Natural killer cell (primary cell): Measurements from ENCODE around the gene OR2AJ1. TPM values are rescaled to one million over a fixed set of nuclear protein-coding genes. Genes with fewer than 3 reads are reported as not detected.

Source experiments
- ATAC-seq, 3 donors: fragments of 150-1000 bp in 2 of 3; fragments of 200-7000 bp in 1 of 3; cut with Tn5 transposase; 1 replicate in 1 of 3; 2 replicates in 2 of 3; pipeline ENCODE4 v1.10.0; 2021; ENCODE audit warnings: mild to moderate bottlenecking in 2 of 3, moderate library complexity in 2 of 3
- DNase-seq, 2 donors: peaks; one replicate each; pipeline versions ENCODE4 v3.0.0 to v3.0.0-alpha.2; 2013 to 2021; ENCODE audit warnings: mixed read lengths in 1 of 2
- H3K27ac ChIP-seq: one replicate; pipeline ENCODE4 v1.5.1; 2013; ENCODE audit warnings: mild to moderate bottlenecking, low read length
- H3K27me3 ChIP-seq: one replicate; pipeline ENCODE4 v1.6.1; 2013; ENCODE audit warnings: low read length; ENCODE audit not compliant: control insufficient read depth, insufficient read depth
- H3K36me3 ChIP-seq: one replicate; pipeline ENCODE4 v1.6.1; 2013; ENCODE audit warnings: low read length; ENCODE audit not compliant: control insufficient read depth, insufficient read depth
- H3K4me1 ChIP-seq: one replicate; pipeline ENCODE4 v1.6.1; 2013; ENCODE audit warnings: low read length; ENCODE audit not compliant: control insufficient read depth, insufficient read depth
- H3K4me3 ChIP-seq: one replicate; pipeline ENCODE4 v1.5.1; 2013; ENCODE audit warnings: low read length
- H3K9me3 ChIP-seq: one replicate; pipeline ENCODE4 v1.6.1; 2013; ENCODE audit warnings: low read length; ENCODE audit not compliant: control insufficient read depth, insufficient read depth
- H3K27ac Mint-ChIP-seq, 2 donors: one replicate each; pipeline ENCODE4 v1.8.0; 2022; ENCODE audit warnings: mild to moderate bottlenecking in 2 of 2, mixed read lengths in 2 of 2, moderate library complexity in 1 of 2
- H3K27me3 Mint-ChIP-seq, 2 donors: one replicate each; pipeline ENCODE4 v1.8.0; 2022; ENCODE audit warnings: low read depth in 2 of 2, mixed read lengths in 2 of 2
- H3K36me3 Mint-ChIP-seq: one replicate; pipeline ENCODE4 v1.8.0; 2022; ENCODE audit warnings: mixed read lengths
- H3K4me1 Mint-ChIP-seq, 2 donors: one replicate each; pipeline ENCODE4 v1.8.0; 2022; ENCODE audit warnings: mixed read lengths in 2 of 2
- H3K4me3 Mint-ChIP-seq: one replicate; pipeline ENCODE4 v1.8.0; 2022; ENCODE audit warnings: mild to moderate bottlenecking, moderate library complexity, mixed read lengths
- H3K9me3 Mint-ChIP-seq, 2 donors: one replicate each; pipeline ENCODE4 v1.8.0; 2022; ENCODE audit warnings: mixed read lengths in 2 of 2
- WGBS: methylation state at CpG from one replicate; pipeline ENCODE4 v1.1.7; 2013; ENCODE audit warnings: missing lambda C conversion rate; ENCODE audit not compliant: insufficient coverage; 5-methylcytosine and 5-hydroxymethylcytosine counted together
- intact Hi-C: fragments of 100-400 bp; cut with micrococcal nuclease; formaldehyde crosslinking; loops from one replicate; pipeline ENCODE4 v1.14.2; 2022
- total RNA-seq, 4 donors: library from RNA; stranded (reverse); fragments of 120-200 nt in 1 of 4; gene quantifications; one replicate each; pipeline versions ENCODE4 v1.2.3 to v1.2.4, GENCODE V29; 2013 to 2022
- TF ChIP-seq, protein P1 (sequence below): fragments of 200-600 bp; IDR thresholded peaks from one replicate; pipeline ENCODE4 v1.8.0; 2022; ENCODE audit warnings: antibody characterized with exemption

Gene OR2AJ1
- not detected for total RNA-seq
- total RNA-seq (2013): not detected

- DNase-seq (no peak), ATAC-seq (peak in 1 of 3 donors; percentile 21)
- intact Hi-C loops: no loop called here
- Histone ChIP-seq H3K4me3 (no peak within 1 kb of the TSS), H3K9me3 (no peaks in the 10 kb centered on the region), H3K27me3 (no peaks in the 10 kb centered on the region), H3K27ac (no peak within 1 kb of the TSS), H3K4me1 (no peaks in the 10 kb centered on the region), H3K36me3 (no peaks in the 10 kb centered on the region)
- no peaks in the 10 kb centered on the region for H3K4me1 Mint-ChIP-seq
- no peaks in the 10 kb centered on the region for H3K9me3 Mint-ChIP-seq
- no peak within 1 kb of the TSS for H3K27ac Mint-ChIP-seq
- no peaks in the 10 kb centered on the region for H3K27me3 Mint-ChIP-seq
- WGBS: 96% methylated on average over 9 of the region's 9 CpGs
- TF ChIP-seq, protein P1, sequence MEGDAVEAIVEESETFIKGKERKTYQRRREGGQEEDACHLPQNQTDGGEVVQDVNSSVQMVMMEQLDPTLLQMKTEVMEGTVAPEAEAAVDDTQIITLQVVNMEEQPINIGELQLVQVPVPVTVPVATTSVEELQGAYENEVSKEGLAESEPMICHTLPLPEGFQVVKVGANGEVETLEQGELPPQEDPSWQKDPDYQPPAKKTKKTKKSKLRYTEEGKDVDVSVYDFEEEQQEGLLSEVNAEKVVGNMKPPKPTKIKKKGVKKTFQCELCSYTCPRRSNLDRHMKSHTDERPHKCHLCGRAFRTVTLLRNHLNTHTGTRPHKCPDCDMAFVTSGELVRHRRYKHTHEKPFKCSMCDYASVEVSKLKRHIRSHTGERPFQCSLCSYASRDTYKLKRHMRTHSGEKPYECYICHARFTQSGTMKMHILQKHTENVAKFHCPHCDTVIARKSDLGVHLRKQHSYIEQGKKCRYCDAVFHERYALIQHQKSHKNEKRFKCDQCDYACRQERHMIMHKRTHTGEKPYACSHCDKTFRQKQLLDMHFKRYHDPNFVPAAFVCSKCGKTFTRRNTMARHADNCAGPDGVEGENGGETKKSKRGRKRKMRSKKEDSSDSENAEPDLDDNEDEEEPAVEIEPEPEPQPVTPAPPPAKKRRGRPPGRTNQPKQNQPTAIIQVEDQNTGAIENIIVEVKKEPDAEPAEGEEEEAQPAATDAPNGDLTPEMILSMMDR: no peak
- no peak within 1 kb of the TSS for H3K4me3 Mint-ChIP-seq
- no peaks in the 10 kb centered on the region for H3K36me3 Mint-ChIP-seq
These were observed at the start of gene OR2AJ1 for GRCh38 chr1:247924868-247925267. Gene OR2AJ1 (plus strand): TSS chr1:247924889. CDS start chr1:247933769, 8,880 bp downstream.

DNA sequence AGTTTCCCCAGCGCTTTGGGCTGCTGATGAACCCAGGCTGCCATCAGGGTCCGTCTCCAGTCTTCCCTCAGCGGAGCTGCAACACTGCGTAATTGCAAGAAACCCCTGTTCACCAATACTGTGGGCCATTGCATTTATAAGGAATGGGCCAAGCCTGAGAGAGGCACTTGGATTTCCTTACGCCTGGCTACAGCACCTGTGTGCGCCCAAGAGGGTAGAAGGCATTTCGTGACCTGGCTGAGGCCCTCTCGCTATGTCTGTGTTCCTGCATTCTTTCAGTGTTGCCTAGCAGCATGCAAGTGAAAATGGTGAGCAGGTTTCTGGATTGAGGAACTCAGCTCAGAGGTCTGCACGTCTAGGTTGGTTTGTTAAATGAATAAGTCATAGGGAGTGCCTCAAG, 41.3 kb upstream of the OR2AJ1 start:
- Mint-ChIP-seq H3K27ac (no peak overlapping the region), H3K4me1 (no peaks in the 10 kb centered on the region), H3K9me3 (no peaks in the 10 kb centered on the region), H3K36me3 (no peaks in the 10 kb centered on the region), H3K4me3 (no peak overlapping the region), H3K27me3 (no peaks in the 10 kb centered on the region)
- no peak overlapping the region for H3K27ac ChIP-seq
- no peaks in the 10 kb centered on the region for H3K9me3 ChIP-seq
- intact Hi-C loops: no loop called here
- no peak for DNase-seq
- H3K4me3 ChIP-seq: no peak overlapping the region
- no peaks in the 10 kb centered on the region for H3K4me1 ChIP-seq
- no peak for ATAC-seq
- no peaks in the 10 kb centered on the region for H3K27me3 ChIP-seq
- WGBS: 87% methylated on average over 9 of the region's 9 CpGs
- no peaks in the 10 kb centered on the region for H3K36me3 ChIP-seq
- TF ChIP-seq, protein P1: no peak

GRCh38 chr1:247884797-247885413, 39.8 kb upstream of the OR2AJ1 start:
- Histone ChIP-seq H3K4me1 (no peaks in the 10 kb centered on the region), H3K27ac (no peak overlapping the region), H3K4me3 (no peak overlapping the region), H3K36me3 (no peaks in the 10 kb centered on the region), H3K27me3 (no peaks in the 10 kb centered on the region), H3K9me3 (no peaks in the 10 kb centered on the region)
- Mint-ChIP-seq H3K9me3 (no peaks in the 10 kb centered on the region), H3K4me3 (no peak overlapping the region), H3K27me3 (no peaks in the 10 kb centered on the region), H3K27ac (no peak overlapping the region), H3K36me3 (no peaks in the 10 kb centered on the region), H3K4me1 (no peaks in the 10 kb centered on the region)
- intact Hi-C loops: no loop called here
- ATAC-seq (no peak), DNase-seq (no peak)
- TF ChIP-seq, protein P1: no peak
- 91% methylated on average over 9 of the region's 10 CpGs for WGBS

- TF ChIP-seq, protein P1: no peak
- no peak for ATAC-seq
- 0% methylated on average over 1 of the region's 2 CpGs for WGBS
- Mint-ChIP-seq H3K9me3 (peaks cover 0 to 12% of the 10 kb centered on the region in 2 donors), H3K4me1 (peaks cover 3 to 16% of the 10 kb centered on the region in 2 donors), H3K36me3 (no peaks in the 10 kb centered on the region), H3K27me3 (no peaks in the 10 kb centered on the region), H3K4me3 (peak within 1 kb of the TSS; percentile 47), H3K27ac (no peak within 1 kb of the TSS)
- H3K9me3 ChIP-seq: peaks cover 7% of the 10 kb centered on the region
- DNase-seq: no peak
- intact Hi-C loops: no loop called here
- no peak within 1 kb of the TSS for H3K27ac ChIP-seq
- H3K27me3 ChIP-seq: no peaks in the 10 kb centered on the region
- H3K4me1 ChIP-seq: no peaks in the 10 kb centered on the region
- H3K36me3 ChIP-seq: no peaks in the 10 kb centered on the region
- H3K4me3 ChIP-seq: no peak within 1 kb of the TSS
These were observed 29.5 kb upstream of the OR2AJ1 start, which contains the start of gene OR2W3 for GRCh38 chr1:247895163-247895637. Gene OR2W3 (plus strand): TSS chr1:247895587. CDS start chr1:247895587, 0 bp downstream.
